ENCODE results near the gene ITM2C. TPM values are rescaled to one million over a fixed set of nuclear protein-coding genes. Genes with fewer than 3 reads are reported as not detected.

Gene ITM2C
- total and polyA plus RNA-seq, 4 donors, result 18.0 to 99.7 (median 23.1) TPM

- H3K4me1 ChIP-seq (ENCODE audit: control insufficient read depth in 5 of 5, insufficient read depth in 5 of 5, low read length in 5 of 5), result no peaks in the 10 kb centered on the region
- ATAC-seq (ENCODE audit: insufficient read depth, low FRiP score) (no peak), DNase-seq (no peak)
- 97% methylated on average over 1 of the region's 1 CpG for WGBS, 2 donors
- no peaks in the 10 kb centered on the region for H3K9me3 ChIP-seq (ENCODE audit: control insufficient read depth in 4 of 4, insufficient read depth in 3 of 4, low read length in 3 of 4)
- no peak overlapping the region for H3K9ac ChIP-seq (ENCODE audit: insufficient read depth in 1 of 2, low read length in 2 of 2)
- TF ChIP-seq CTCF (IDR thresholded peaks at IDR 0.05; ENCODE audit: control extremely low read depth, extremely low read depth), result no peak
- H3K27ac ChIP-seq (ENCODE audit: low read depth in 1 of 2, low read length in 1 of 2), result no peak overlapping the region
- H3K4me3 ChIP-seq, result no peak overlapping the region
- no peaks in the 10 kb centered on the region for H3K27me3 ChIP-seq (ENCODE audit: control insufficient read depth in 3 of 3, insufficient read depth in 3 of 3, low read length in 2 of 3)
- peaks cover 4 to 24% (median 18%) of the 10 kb centered on the region in 4 donors for H3K36me3 ChIP-seq (ENCODE audit: control insufficient read depth in 4 of 4, insufficient read depth in 4 of 4, low read length in 4 of 4)
These were observed 45.3 kb upstream of the ITM2C start for GRCh38 chr2:230819433-230819832.

GRCh38 chr2:230821261-230821990, 43.3 kb upstream of the ITM2C start:
- peaks cover 0 to 2% (median 0%) of the 10 kb centered on the region in 3 donors for H3K27me3 ChIP-seq (ENCODE audit: control insufficient read depth in 3 of 3, insufficient read depth in 3 of 3, low read length in 2 of 3)
- no peak overlapping the region for H3K4me3 ChIP-seq
- no peak overlapping the region for H3K9ac ChIP-seq (ENCODE audit: insufficient read depth in 1 of 2, low read length in 2 of 2)
- TF ChIP-seq CTCF (IDR thresholded peaks at IDR 0.05; ENCODE audit: control extremely low read depth, extremely low read depth), result no peak
- ATAC-seq (ENCODE audit: insufficient read depth, low FRiP score), result no peak
- H3K4me1 ChIP-seq (ENCODE audit: control insufficient read depth in 5 of 5, insufficient read depth in 5 of 5, low read length in 5 of 5), result peaks cover 0 to 1% (median 0%) of the 10 kb centered on the region in 5 donors
- peaks cover 4 to 15% (median 11%) of the 10 kb centered on the region in 4 donors for H3K36me3 ChIP-seq (ENCODE audit: control insufficient read depth in 4 of 4, insufficient read depth in 4 of 4, low read length in 4 of 4)
- H3K9me3 ChIP-seq (ENCODE audit: control insufficient read depth in 4 of 4, insufficient read depth in 3 of 4, low read length in 3 of 4), result no peaks in the 10 kb centered on the region
- DNase-seq, result no peak
- H3K27ac ChIP-seq (ENCODE audit: low read depth in 1 of 2, low read length in 1 of 2), result no peak overlapping the region
- 77 to 82% methylated on average over 18 of the region's 18 CpGs for WGBS, 2 donors

- 90 to 96% methylated on average over 13 of the region's 13 CpGs for WGBS, 2 donors
These were observed 42.7 kb upstream of the ITM2C start for GRCh38 chr2:230821991-230822520.

More at GRCh38 chr2:230821991-230822520, 42.7 kb upstream of the ITM2C start:
- H3K4me3 ChIP-seq, result no peak overlapping the region
- no peak for DNase-seq
- H3K9ac ChIP-seq (ENCODE audit: insufficient read depth in 1 of 2, low read length in 2 of 2), result no peak overlapping the region
- no peak overlapping the region for H3K27ac ChIP-seq (ENCODE audit: low read depth in 1 of 2, low read length in 1 of 2)
- no peak for TF ChIP-seq CTCF (IDR thresholded peaks at IDR 0.05; ENCODE audit: control extremely low read depth, extremely low read depth)
- H3K4me1 ChIP-seq (ENCODE audit: control insufficient read depth in 5 of 5, insufficient read depth in 5 of 5, low read length in 5 of 5), result peaks cover 0 to 1% (median 0%) of the 10 kb centered on the region in 5 donors
- no peak for ATAC-seq (ENCODE audit: insufficient read depth, low FRiP score)
- H3K27me3 ChIP-seq (ENCODE audit: control insufficient read depth in 3 of 3, insufficient read depth in 3 of 3, low read length in 2 of 3), result peaks cover 0 to 3% (median 2%) of the 10 kb centered on the region in 3 donors
- H3K36me3 ChIP-seq (ENCODE audit: control insufficient read depth in 4 of 4, insufficient read depth in 4 of 4, low read length in 4 of 4), result peaks cover 4 to 12% (median 10%) of the 10 kb centered on the region in 4 donors
- no peaks in the 10 kb centered on the region for H3K9me3 ChIP-seq (ENCODE audit: control insufficient read depth in 4 of 4, insufficient read depth in 3 of 4, low read length in 3 of 4)

Measured in lung (tissue), 12 donors.